Fibroblast of skin of abdomen (primary cell): ENCODE measurements around the gene HDLBP. TPM values are rescaled to one million over a fixed set of nuclear protein-coding genes. Genes with fewer than 3 reads are reported as not detected.

Experiments
- DNase-seq: peaks from one replicate; pipeline ENCODE4 v3.0.0-alpha.2; 2013
- polyA plus RNA-seq, 2 experiments: library from polyadenylated mRNA; unstranded; fragments of 120-200 nt; gene quantifications; one replicate each; pipeline ENCODE4 v1.2.1, GENCODE V29; 2013; ENCODE audit not compliant: insufficient read length in 2 of 2

Gene HDLBP, protein sequence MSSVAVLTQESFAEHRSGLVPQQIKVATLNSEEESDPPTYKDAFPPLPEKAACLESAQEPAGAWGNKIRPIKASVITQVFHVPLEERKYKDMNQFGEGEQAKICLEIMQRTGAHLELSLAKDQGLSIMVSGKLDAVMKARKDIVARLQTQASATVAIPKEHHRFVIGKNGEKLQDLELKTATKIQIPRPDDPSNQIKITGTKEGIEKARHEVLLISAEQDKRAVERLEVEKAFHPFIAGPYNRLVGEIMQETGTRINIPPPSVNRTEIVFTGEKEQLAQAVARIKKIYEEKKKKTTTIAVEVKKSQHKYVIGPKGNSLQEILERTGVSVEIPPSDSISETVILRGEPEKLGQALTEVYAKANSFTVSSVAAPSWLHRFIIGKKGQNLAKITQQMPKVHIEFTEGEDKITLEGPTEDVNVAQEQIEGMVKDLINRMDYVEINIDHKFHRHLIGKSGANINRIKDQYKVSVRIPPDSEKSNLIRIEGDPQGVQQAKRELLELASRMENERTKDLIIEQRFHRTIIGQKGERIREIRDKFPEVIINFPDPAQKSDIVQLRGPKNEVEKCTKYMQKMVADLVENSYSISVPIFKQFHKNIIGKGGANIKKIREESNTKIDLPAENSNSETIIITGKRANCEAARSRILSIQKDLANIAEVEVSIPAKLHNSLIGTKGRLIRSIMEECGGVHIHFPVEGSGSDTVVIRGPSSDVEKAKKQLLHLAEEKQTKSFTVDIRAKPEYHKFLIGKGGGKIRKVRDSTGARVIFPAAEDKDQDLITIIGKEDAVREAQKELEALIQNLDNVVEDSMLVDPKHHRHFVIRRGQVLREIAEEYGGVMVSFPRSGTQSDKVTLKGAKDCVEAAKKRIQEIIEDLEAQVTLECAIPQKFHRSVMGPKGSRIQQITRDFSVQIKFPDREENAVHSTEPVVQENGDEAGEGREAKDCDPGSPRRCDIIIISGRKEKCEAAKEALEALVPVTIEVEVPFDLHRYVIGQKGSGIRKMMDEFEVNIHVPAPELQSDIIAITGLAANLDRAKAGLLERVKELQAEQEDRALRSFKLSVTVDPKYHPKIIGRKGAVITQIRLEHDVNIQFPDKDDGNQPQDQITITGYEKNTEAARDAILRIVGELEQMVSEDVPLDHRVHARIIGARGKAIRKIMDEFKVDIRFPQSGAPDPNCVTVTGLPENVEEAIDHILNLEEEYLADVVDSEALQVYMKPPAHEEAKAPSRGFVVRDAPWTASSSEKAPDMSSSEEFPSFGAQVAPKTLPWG (N-terminal part only)
- 1,055 TPM for polyA plus RNA-seq (2013, experiment 1 of 2; ENCODE audit: insufficient read length)
- polyA plus RNA-seq (2013, experiment 2 of 2; ENCODE audit: insufficient read length): 1,065 TPM

GRCh38 chr2:241315093-241315878, at the start of gene HDLBP:
Gene HDLBP (minus strand): TSS chr2:241315672. CDS start chr2:241266869, 48,803 bp downstream.
- DNase-seq: peak; percentile 99

- DNase-seq: no peak
Measured at GRCh38 chr2:241364781-241365180, 49.3 kb upstream of the HDLBP start.

- no peak for DNase-seq
Measured at GRCh38 chr2:241363426-241363825, 48.0 kb upstream of the HDLBP start.

DNA sequence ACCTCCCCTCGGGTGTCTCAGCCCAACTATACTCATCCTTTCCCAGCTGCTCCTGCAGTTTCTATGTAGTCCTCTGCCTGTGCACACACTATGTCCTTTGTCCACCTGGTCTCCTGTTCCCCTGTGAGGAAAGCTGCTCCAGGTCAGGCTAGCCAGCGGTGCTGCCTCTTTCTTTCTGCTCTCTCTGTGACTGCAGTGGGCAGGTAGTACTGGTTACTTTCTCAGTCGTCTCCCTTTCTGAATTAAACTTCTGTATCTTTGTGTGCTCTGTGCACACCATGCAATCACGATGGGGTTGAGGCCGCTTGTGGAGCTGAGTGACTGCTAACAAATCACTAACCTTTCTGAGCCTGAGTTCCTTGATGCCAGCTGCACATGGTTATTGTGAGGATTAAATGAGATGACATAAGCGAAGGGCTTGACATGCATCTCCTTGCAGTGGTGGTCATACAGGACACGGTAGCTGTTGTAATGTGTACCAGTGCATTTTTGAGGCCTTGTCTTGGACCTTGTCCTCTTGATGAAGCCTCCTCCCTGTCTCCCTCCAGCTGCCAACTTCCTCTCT, 44.1 kb upstream of the HDLBP start:
- no peak for DNase-seq

- DNase-seq: no peak
Measured at GRCh38 chr2:241358470-241358869, 43.0 kb upstream of the HDLBP start.

- DNase-seq: no peak
Measured at GRCh38 chr2:241357531-241357930, 42.1 kb upstream of the HDLBP start.

- DNase-seq: no peak
Measured at GRCh38 chr2:241356871-241357260, 41.4 kb upstream of the HDLBP start.

DNA sequence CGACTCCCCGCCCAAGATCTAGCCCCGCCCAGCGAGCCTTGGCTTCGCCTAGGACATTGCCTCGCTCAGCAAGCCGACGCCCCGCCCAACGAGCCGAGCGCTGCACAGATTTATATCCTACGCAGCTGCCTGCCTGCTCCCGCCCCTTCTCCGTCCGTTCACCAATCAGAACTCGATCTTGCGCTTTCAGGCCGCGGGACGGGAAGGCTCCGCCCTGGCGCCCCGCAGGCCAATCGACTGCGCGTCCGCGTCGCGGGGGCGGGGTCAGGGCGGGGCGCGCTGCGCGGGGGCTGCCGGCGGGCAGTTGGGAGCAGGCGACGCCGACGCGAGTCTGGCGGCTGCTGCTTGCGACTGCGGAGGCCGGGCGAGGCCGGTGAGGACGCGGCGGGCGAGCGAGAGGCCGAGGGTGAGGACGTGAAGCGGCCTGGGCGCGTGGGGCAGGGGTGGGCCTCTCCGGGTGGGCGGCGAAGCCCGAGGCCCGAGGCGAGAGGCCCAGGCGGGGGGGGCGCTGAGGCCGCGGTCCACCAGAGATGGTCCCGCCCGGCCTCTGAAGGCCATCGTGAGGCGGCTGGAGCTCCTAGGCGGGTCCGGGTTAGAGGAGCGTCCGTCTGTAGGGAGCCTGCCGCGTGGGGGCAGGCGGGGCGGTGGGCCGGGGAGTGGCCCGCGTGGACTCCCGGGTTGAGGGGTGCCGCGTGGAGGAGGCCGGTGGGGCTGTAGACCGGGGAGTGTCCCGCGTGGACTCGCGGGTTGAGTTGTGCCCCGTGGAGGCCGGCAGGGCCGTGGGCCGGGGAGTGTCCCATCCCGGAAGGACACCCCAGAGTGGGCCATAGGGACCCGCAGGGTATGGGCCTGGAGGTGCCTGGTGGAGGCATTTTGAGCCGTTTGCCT, 40.8 kb upstream of the HDLBP start, which contains the start of gene FARP2:
TSS of gene FARP2 (plus strand) at position 303 of the 888 bp plus-strand sequence. CDS start 16,823 bp downstream, outside the sequence.
- peak; percentile 98 for DNase-seq

GRCh38 chr2:241354668-241355658, 39.5 kb upstream of the HDLBP start:
- peak; percentile 50 for DNase-seq

DNA sequence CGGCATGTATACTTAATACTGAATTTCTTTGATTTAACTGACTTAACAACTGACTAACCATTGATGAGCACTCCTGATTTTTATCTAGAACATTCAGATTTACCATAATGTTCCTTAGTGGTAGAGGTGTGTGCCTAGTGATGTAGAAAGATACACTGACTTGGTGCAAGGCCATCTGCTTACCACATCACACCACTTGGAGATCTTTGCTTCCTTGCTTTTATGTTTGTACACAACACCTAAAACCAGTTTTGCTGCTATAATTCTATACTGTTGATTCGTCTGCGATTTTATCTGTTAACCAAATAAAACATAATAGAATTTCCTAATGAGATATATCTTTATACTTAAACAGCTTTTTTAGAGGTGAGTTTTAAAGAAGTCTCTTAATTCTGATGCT, 36.8 kb upstream of the HDLBP start:
- DNase-seq: no peak

DNA sequence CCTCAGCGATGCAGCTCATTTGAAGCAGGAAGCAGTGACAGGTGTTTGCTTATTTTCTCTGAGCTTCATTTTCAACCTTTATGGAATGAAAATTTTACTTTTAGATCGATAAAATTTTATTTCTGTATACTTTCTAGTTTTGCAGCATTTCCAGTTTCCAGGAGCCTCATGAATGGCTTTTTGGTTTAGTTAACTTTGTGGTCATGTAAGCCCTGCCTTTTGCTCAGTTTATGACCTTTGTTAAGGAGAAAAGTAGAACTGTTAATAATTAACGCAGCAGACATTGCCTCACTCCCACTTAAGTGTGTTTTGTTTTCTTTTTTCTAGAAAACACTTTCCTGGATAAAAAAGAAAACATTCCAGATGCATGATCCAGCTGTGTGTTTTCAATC, 36.2 kb upstream of the HDLBP start:
- DNase-seq: no peak

DNA sequence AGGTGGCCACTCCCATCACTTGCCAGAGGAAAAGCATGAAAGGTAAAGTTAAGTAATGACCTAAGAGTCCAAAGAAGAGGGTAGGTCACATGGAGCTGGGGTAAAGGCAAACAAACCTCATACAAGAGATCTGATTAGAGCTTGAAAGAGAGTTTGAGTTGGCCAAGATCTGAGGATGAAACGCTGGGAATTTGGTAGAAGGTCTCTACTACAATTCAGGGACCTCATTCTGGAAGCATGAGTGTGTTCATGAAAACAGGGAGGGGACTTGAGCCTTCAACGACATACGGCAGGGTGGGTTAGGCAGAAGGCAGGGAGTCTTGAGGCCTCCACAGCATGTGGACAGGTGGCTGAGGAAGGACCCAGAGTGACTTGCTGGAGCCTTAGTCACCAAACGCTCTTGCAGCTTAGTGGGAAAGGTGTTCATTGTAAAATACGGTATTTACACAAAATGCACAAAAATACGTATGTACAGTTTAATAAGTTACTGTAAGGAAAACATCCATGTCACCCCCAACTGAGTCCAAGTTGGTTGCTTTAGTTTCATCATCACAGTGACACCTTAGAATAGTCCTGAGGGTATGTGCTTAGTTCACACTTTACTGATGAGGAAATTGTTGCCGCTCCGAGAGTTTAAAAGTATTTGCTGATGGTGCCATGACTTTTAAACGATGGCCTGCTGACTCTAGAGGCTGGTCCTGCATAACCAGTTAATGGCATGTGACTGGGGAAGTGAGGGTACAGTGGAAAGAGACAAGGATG, 35.6 kb upstream of the HDLBP start:
- DNase-seq: no peak

DNA sequence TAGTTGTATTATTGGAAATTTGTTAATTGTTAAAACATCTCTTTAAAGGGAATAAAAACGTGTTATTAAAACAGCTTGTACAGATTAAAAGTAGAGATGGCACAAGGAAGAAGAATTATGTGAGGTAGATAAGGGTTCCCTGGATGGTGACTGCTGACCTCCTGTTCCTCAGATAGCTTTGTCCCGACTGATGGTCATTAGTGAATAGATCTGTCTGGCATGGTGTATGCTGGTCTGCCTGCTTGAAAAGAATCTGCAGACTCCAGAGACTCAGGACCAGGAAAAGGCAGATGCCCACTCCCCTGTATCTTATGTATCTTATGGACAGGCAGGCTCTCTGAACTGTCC, 35.0 kb upstream of the HDLBP start:
- DNase-seq: no peak

GRCh38 chr2:241349941-241350340, 34.5 kb upstream of the HDLBP start:
- DNase-seq: no peak

- DNase-seq: peak; percentile 57
Measured at GRCh38 chr2:241344925-241345651, 29.6 kb upstream of the HDLBP start.

- no peak for DNase-seq
Measured at GRCh38 chr2:241340631-241341163, 25.2 kb upstream of the HDLBP start.
